Mesothelial cell of epicardium (in vitro differentiated cells): Measurements from ENCODE around the gene CKS2. TPM values are rescaled to one million over a fixed set of nuclear protein-coding genes. Genes with fewer than 3 reads are reported as not detected.

Source experiments
- DNase-seq, 2 experiments: peaks; one replicate each; pipeline ENCODE4 v3.0.0; 2021; ENCODE audit warnings: low spot score in 2 of 2; ENCODE audit not compliant: unreplicated experiment in 2 of 2
- H3K27ac Mint-ChIP-seq: 2 replicates; pipeline ENCODE4 v1.8.0; 2021; ENCODE audit warnings: mixed read lengths
- H3K27me3 Mint-ChIP-seq: 2 replicates; pipeline ENCODE4 v1.8.0; 2021; ENCODE audit warnings: low read depth, mixed read lengths
- H3K36me3 Mint-ChIP-seq: 2 replicates; pipeline ENCODE4 v1.8.0; 2021; ENCODE audit warnings: mixed read lengths
- H3K4me1 Mint-ChIP-seq: 2 replicates; pipeline ENCODE4 v1.8.0; 2021; ENCODE audit warnings: mixed read lengths
- H3K4me3 Mint-ChIP-seq: 2 replicates; pipeline ENCODE4 v1.8.0; 2021; ENCODE audit warnings: mild to moderate bottlenecking, moderate library complexity, mixed read lengths
- H3K9me3 Mint-ChIP-seq: 2 replicates; pipeline ENCODE4 v1.8.0; 2021; ENCODE audit warnings: mixed read lengths
- total RNA-seq: library from RNA; stranded (reverse); gene quantifications from 3 replicates; pipeline ENCODE4 v1.2.1, GENCODE V29; 2021
- TF ChIP-seq, protein P1 (sequence below): fragments of 200-600 bp; sonication (generic); IDR thresholded peaks from one replicate; pipeline ENCODE4 v1.5.0; 2021; ENCODE audit warnings: antibody characterized with exemption; ENCODE audit not compliant: unreplicated experiment

Gene CKS2
- total RNA-seq, 1 donor from 2014 or later: 54.9 TPM

- Mint-ChIP-seq H3K27ac (no peak overlapping the region), H3K36me3 (peaks cover 20% of the 10 kb centered on the region), H3K4me1 (peaks cover 3% of the 10 kb centered on the region), H3K27me3 (no peaks in the 10 kb centered on the region), H3K9me3 (no peaks in the 10 kb centered on the region), H3K4me3 (no peak overlapping the region)
- no peak for DNase-seq
- TF ChIP-seq, protein P1, sequence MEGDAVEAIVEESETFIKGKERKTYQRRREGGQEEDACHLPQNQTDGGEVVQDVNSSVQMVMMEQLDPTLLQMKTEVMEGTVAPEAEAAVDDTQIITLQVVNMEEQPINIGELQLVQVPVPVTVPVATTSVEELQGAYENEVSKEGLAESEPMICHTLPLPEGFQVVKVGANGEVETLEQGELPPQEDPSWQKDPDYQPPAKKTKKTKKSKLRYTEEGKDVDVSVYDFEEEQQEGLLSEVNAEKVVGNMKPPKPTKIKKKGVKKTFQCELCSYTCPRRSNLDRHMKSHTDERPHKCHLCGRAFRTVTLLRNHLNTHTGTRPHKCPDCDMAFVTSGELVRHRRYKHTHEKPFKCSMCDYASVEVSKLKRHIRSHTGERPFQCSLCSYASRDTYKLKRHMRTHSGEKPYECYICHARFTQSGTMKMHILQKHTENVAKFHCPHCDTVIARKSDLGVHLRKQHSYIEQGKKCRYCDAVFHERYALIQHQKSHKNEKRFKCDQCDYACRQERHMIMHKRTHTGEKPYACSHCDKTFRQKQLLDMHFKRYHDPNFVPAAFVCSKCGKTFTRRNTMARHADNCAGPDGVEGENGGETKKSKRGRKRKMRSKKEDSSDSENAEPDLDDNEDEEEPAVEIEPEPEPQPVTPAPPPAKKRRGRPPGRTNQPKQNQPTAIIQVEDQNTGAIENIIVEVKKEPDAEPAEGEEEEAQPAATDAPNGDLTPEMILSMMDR: no peak
These were observed 51.0 kb downstream of the CKS2 start for GRCh38 chr9:89361816-89362646.

- Mint-ChIP-seq H3K27ac (no peak overlapping the region), H3K9me3 (no peaks in the 10 kb centered on the region), H3K4me3 (no peak overlapping the region), H3K4me1 (peaks cover 3% of the 10 kb centered on the region), H3K27me3 (no peaks in the 10 kb centered on the region), H3K36me3 (peaks cover 20% of the 10 kb centered on the region)
- TF ChIP-seq, protein P1: no peak
- no peak for DNase-seq
These were observed 51.8 kb downstream of the CKS2 start for GRCh38 chr9:89362647-89363310.

DNA sequence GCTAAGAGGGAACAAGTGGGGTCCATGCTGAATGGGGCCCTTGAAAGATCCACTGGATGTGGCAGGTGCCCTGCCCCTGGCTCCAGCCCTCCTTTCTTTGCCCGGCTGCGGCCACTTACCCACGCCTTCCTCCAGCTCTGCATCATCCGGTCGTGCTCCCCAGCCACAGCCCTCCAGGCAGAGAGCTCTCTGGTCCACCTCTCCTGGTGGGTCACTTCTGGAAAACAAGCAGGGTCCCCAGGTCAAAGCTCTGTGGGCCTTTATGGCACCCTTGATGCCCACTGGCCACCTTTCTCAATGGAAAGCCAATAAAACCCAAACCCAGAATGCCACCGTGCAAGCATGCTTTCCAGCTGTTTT, 52.3 kb downstream of the CKS2 start:
- H3K27ac Mint-ChIP-seq: no peak overlapping the region

GRCh38 chr9:89363921-89364665, 53.1 kb downstream of the CKS2 start:
- Mint-ChIP-seq H3K36me3 (peaks cover 14% of the 10 kb centered on the region), H3K27ac (no peak overlapping the region), H3K4me3 (no peak overlapping the region), H3K9me3 (no peaks in the 10 kb centered on the region), H3K4me1 (peaks cover 3% of the 10 kb centered on the region), H3K27me3 (no peaks in the 10 kb centered on the region)
- TF ChIP-seq, protein P1: no peak
- no peak for DNase-seq

More for the DNA sequence above, 52.3 kb downstream of the CKS2 start:
- no peaks in the 10 kb centered on the region for H3K27me3 Mint-ChIP-seq
- DNase-seq: no peak
- no peaks in the 10 kb centered on the region for H3K9me3 Mint-ChIP-seq
- peaks cover 3% of the 10 kb centered on the region for H3K4me1 Mint-ChIP-seq
- TF ChIP-seq, protein P1: no peak
- H3K36me3 Mint-ChIP-seq: peaks cover 18% of the 10 kb centered on the region
- no peak overlapping the region for H3K4me3 Mint-ChIP-seq

DNA sequence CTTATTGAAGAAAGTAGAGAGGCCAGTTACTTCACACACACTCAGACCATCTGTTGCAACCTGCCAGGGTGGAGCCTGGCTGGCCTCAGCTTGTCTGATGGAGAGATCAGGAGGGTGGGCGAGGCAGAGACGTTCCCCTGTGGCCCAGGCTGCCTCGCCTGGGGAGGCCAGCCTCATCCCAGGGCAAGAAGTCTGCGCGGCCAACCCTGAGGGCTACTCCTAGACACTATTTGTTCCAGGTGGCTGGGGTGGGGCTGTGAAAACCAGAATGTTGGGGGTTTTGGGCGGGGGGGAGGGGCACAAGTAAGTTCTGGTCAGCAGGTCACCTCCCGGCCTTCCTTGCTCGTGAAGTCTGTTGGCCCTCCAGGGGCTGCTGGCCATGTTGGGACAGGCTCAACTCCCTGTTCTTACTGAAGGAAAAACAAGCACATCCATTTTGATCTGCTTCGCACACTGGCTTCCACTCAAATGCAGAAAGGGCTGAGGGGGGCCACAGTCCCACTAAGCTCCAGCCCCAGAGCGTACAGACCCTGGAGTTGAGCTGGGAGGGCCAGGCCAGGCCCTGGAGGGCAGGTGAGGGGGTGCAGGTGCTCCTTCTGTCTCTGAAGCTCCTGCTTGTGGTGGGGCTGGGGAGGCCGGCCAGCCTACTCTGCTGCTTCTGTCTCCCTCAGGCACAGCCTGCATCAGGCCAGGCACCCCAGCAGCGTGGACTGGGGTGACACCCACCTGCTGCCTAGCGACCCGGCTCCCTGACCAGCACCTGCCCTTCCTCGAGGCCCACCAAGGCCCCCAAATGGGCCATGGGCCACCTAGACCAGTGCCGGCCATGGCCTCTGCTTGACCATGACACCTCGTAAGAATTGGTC, 53.9 kb downstream of the CKS2 start:
- Mint-ChIP-seq H3K4me3 (no peak overlapping the region), H3K27me3 (no peaks in the 10 kb centered on the region), H3K36me3 (peaks cover 14% of the 10 kb centered on the region), H3K27ac (no peak overlapping the region), H3K4me1 (peaks cover 3% of the 10 kb centered on the region), H3K9me3 (no peaks in the 10 kb centered on the region)
- DNase-seq: no peak
- TF ChIP-seq, protein P1: no peak
